HepG2 (cell line): ENCODE data around the gene WBP1. TPM values are rescaled to one million over a fixed set of nuclear protein-coding genes. Genes with fewer than 3 reads are reported as not detected.

ENCODE experiments used
- AGO1 ChIP-seq: fragments of 200-400 bp; formaldehyde crosslinking; IDR thresholded peaks from 2 replicates; pipeline ENCODE4 v1.6.1; 2017; ENCODE audit warnings: mild to moderate bottlenecking, low read depth, low read length, moderate library complexity; ENCODE audit not compliant: poor library complexity, severe bottlenecking
- AKNA ChIP-seq: sonication (generic); formaldehyde crosslinking; IDR thresholded peaks from 2 replicates; pipeline ENCODE4 v1.4.0; 2020; ENCODE audit warnings: missing genetic modification reagents, borderline replicate concordance
- CBFB ChIP-seq: sonication (generic); formaldehyde crosslinking; IDR thresholded peaks from 2 replicates; pipeline ENCODE4 v1.4.0; 2020; ENCODE audit warnings: missing genetic modification reagents
- CREB3 ChIP-seq: sonication (generic); formaldehyde crosslinking; IDR thresholded peaks from 2 replicates; pipeline ENCODE4 v1.5.0; 2020; ENCODE audit warnings: missing genetic modification reagents
- ELK4 ChIP-seq: sonication (generic); formaldehyde crosslinking; IDR thresholded peaks from 2 replicates; pipeline ENCODE4 v1.9.0; 2021; ENCODE audit warnings: missing genetic modification reagents, borderline replicate concordance
- GPBP1L1 ChIP-seq: sonication (generic); formaldehyde crosslinking; IDR thresholded peaks from 2 replicates; pipeline ENCODE4 v1.5.0; 2020; ENCODE audit warnings: mild to moderate bottlenecking, missing genetic modification reagents
- MAF1 ChIP-seq: sonication (generic); formaldehyde crosslinking; IDR thresholded peaks from 2 replicates; pipeline ENCODE4 v1.5.0; 2020; ENCODE audit warnings: missing genetic modification reagents, borderline replicate concordance
- THAP11 ChIP-seq: IDR thresholded peaks from 2 replicates; pipeline ENCODE4 v1.6.1; 2016; ENCODE audit warnings: missing biosample characterization, missing genetic modification reagents
- TMF1 ChIP-seq: sonication (generic); formaldehyde crosslinking; IDR thresholded peaks from 2 replicates; pipeline ENCODE4 v1.8.1; 2022; ENCODE audit warnings: low read depth, missing genetic modification reagents
- ZBTB20 ChIP-seq: sonication (generic); formaldehyde crosslinking; IDR thresholded peaks from 2 replicates; pipeline ENCODE4 v1.8.1; 2023; ENCODE audit warnings: missing genetic modification reagents, low read depth, mild to moderate bottlenecking, borderline replicate concordance
- ZNF460 ChIP-seq: sonication (generic); formaldehyde crosslinking; IDR thresholded peaks from 2 replicates; pipeline ENCODE4 v1.5.1; 2020; ENCODE audit warnings: missing genetic modification reagents, mild to moderate bottlenecking, borderline replicate concordance
- ZNF878 ChIP-seq: sonication (generic); formaldehyde crosslinking; IDR thresholded peaks from 2 replicates; pipeline ENCODE4 v1.8.1; 2023; ENCODE audit warnings: mild to moderate bottlenecking, missing genetic modification reagents, moderate library complexity
- polyA plus RNA-seq, 8 experiments: library from polyadenylated mRNA; depleted of rRNA in 3 of 8; stranded (reverse) in 7 of 8; unstranded in 1 of 8; fragments of >200 nt; fragmentation: Illumina TruSeq in 4 of 8; extraction: Trizol in 4 of 8; gene quantifications; 2 replicates each; pipeline versions ENCODE4 v1.2.1 to v1.2.3, GENCODE V29; 2011 to 2016; ENCODE audit warnings: low read depth in 4 of 8, missing spikeins in 1 of 8, mixed read lengths in 1 of 8; ENCODE audit not compliant: insufficient read depth in 1 of 8
- total RNA-seq, 5 experiments: library from RNA; depleted of rRNA; stranded (reverse); fragments of >200 nt; fragmentation: Illumina TruSeq; extraction: Trizol; gene quantifications; 2 replicates each; pipeline ENCODE4 v1.2.3, GENCODE V29; 2016; ENCODE audit warnings: low read depth in 1 of 5
- TF ChIP-seq, protein P1 (sequence below): sonication (generic); formaldehyde crosslinking; conservative IDR thresholded peaks from 2 replicates; pipeline ENCODE4 v1.8.1; 2023; ENCODE audit warnings: missing genetic modification reagents
- TF ChIP-seq, protein P2 (sequence below): sonication (generic); formaldehyde crosslinking; IDR thresholded peaks from 2 replicates; pipeline ENCODE4 v1.4.0; 2020; ENCODE audit warnings: missing genetic modification reagents

WBP1 gene
- total and polyA plus RNA-seq, 2 of the 13 experiments (the other 11 are each of a cell fraction or from before 2014, with no cell fraction given): 38.8 to 85.7 TPM

DNA sequence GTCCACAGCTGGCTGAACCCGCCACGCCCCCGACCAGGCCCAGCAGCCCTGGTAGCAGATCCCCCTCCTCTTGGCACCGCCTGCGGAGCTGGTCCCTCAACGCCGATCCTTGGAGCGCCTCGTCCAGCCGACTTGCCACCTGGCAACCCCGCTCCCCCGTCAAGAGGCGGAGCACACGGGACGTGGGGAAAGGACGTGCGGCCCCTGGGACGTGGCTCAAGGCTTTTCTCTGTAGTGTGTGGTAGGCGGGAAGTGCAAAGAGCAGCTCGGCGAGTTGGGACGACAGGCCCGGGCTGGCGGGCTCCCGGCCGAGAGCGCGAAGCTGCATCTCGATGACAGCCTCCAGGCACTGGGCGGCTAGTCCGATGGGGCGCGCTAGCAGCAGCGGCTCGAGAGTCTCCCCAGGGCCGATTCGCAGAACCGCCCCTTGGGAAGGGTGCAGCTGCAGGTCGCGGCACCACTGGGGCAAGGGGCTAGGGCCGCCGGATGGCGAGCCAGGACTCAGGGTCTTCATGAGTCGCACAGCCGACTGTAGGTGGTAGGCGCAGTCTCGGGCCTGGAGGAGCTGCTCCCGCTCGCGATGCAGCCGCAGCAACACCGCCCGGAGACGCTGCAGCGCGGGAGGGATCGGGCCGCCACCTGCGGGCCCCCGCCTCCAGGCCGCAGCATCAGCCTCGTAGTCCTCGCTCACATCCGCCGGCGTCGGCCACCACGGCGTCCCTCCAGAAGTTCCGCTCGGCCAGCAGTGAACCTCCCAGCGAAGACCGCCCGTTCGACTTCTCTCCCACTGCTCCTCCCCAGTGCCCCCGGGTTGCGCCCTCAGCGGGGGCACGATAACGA, 23.9 kb downstream of the WBP1 start (continued):
- TF ChIP-seq, protein P1, sequence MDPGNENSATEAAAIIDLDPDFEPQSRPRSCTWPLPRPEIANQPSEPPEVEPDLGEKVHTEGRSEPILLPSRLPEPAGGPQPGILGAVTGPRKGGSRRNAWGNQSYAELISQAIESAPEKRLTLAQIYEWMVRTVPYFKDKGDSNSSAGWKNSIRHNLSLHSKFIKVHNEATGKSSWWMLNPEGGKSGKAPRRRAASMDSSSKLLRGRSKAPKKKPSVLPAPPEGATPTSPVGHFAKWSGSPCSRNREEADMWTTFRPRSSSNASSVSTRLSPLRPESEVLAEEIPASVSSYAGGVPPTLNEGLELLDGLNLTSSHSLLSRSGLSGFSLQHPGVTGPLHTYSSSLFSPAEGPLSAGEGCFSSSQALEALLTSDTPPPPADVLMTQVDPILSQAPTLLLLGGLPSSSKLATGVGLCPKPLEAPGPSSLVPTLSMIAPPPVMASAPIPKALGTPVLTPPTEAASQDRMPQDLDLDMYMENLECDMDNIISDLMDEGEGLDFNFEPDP (CRISPR knock-in tag): peak; percentile 99
- 0 out of 2 replicates have a peak, but pooled peaks have one; percentile 26 for TF ChIP-seq CBFB (CRISPR knock-in tag)
- TF ChIP-seq AKNA (CRISPR knock-in tag): 0 out of 2 replicates have a peak, but pooled peaks have one; percentile 5
- no peak; the same call in none of the 2 replicates for TF ChIP-seq TMF1
- TF ChIP-seq, protein P2, sequence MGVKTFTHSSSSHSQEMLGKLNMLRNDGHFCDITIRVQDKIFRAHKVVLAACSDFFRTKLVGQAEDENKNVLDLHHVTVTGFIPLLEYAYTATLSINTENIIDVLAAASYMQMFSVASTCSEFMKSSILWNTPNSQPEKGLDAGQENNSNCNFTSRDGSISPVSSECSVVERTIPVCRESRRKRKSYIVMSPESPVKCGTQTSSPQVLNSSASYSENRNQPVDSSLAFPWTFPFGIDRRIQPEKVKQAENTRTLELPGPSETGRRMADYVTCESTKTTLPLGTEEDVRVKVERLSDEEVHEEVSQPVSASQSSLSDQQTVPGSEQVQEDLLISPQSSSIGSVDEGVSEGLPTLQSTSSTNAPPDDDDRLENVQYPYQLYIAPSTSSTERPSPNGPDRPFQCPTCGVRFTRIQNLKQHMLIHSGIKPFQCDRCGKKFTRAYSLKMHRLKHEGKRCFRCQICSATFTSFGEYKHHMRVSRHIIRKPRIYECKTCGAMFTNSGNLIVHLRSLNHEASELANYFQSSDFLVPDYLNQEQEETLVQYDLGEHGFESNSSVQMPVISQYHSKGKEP: 0 out of 2 replicates have a peak, but pooled peaks have one; percentile 64
- no peak for TF ChIP-seq ELK4
- no peak; the same call in 1 of the 2 replicates for TF ChIP-seq CREB3 (CRISPR knock-in tag)
- no peak for TF ChIP-seq ZNF460 (CRISPR knock-in tag)
- peak; percentile 81 for TF ChIP-seq AGO1
- peak; percentile 22; the same call in 1 of the 2 replicates for TF ChIP-seq MAF1 (CRISPR knock-in tag)
- TF ChIP-seq ZNF878 (CRISPR knock-in tag): no peak
- TF ChIP-seq ZBTB20 (CRISPR knock-in tag): no peak; the same call in 1 of the 2 replicates
- TF ChIP-seq THAP11 (CRISPR knock-in tag): no peak
- no peak for TF ChIP-seq GPBP1L1 (CRISPR knock-in tag)
